HEK293 (cell line): ENCODE results near the gene PTTG1.

Source experiments
- CTCF ChIA-PET: fragments of 350-600 bp; formaldehyde crosslinking; extraction: SDS; loops from one replicate; lab custom pipeline; 2021; ENCODE audit warnings: antibody characterized with exemption; lab: Yijun Ruan, JAX
- POLR2A ChIA-PET: fragments of 300-600 bp; formaldehyde crosslinking; extraction: SDS; loops from one replicate; lab custom pipeline; 2020; ENCODE audit warnings: antibody characterized with exemption, inconsistent platforms; lab: Yijun Ruan, JAX
- H3K27ac ChIP-seq: fragments of 200-500 bp; sonication (Bioruptor generic); 2 replicates; pipeline ENCODE4 v1.5.1; 2014; ENCODE audit warnings: low read depth, low read length, control low read depth, inconsistent platforms; ENCODE audit errors: extremely low read depth
- H3K36me3 ChIP-seq, 2 experiments: fragments of 200-500 bp in 1 of 2; sonication (Bioruptor generic) in 1 of 2; 1 replicate in 1 of 2; 2 replicates in 1 of 2; pipeline ENCODE4 v1.5.1; 2014 to 2017; ENCODE audit warnings: inconsistent platforms in 2 of 2, low read length in 2 of 2; ENCODE audit not compliant: control insufficient read depth in 2 of 2, insufficient read depth in 1 of 2
- H3K4me1 ChIP-seq: fragments of 200-500 bp; sonication (Bioruptor generic); 2 replicates; pipeline ENCODE4 v1.5.1; 2014; ENCODE audit warnings: mild to moderate bottlenecking, low read length, inconsistent platforms; ENCODE audit not compliant: control insufficient read depth, insufficient read depth
- H3K4me3 ChIP-seq: 2 replicates; pipeline ENCODE4 v1.5.1; 2011; ENCODE audit warnings: low read depth, mild to moderate bottlenecking, control low read depth, low read length, moderate library complexity
- H3K9me3 ChIP-seq: fragments of 200-500 bp; sonication (Bioruptor generic); 2 replicates; pipeline ENCODE4 v1.5.1; 2014; ENCODE audit warnings: low read depth, low read length, inconsistent platforms; ENCODE audit not compliant: control insufficient read depth, insufficient read depth
- GLIS2 ChIP-seq: fragments of 450-650 bp; formaldehyde crosslinking; IDR thresholded peaks from 2 replicates; pipeline ENCODE4 v1.5.1; 2016; ENCODE audit warnings: missing biosample characterization, missing genetic modification characterization
- YY1 ChIP-seq: fragments of 450-650 bp; formaldehyde crosslinking; IDR thresholded peaks from 2 replicates; pipeline ENCODE4 v1.5.1; 2018; ENCODE audit warnings: missing biosample characterization, missing genetic modification characterization
- ZNF16 ChIP-seq: fragments of 450-650 bp; formaldehyde crosslinking; IDR thresholded peaks from 2 replicates; pipeline ENCODE4 v1.5.1; 2016; ENCODE audit warnings: low read depth, missing biosample characterization, missing genetic modification characterization
- ZNF174 ChIP-seq: fragments of 450-650 bp; formaldehyde crosslinking; IDR thresholded peaks from 2 replicates; pipeline ENCODE4 v1.5.0; 2017; ENCODE audit warnings: missing biosample characterization, mild to moderate bottlenecking, missing genetic modification characterization
- ZNF175 ChIP-seq: fragments of 450-650 bp; formaldehyde crosslinking; IDR thresholded peaks from 2 replicates; pipeline ENCODE4 v1.5.1; 2016; ENCODE audit warnings: missing biosample characterization, missing genetic modification characterization
- ZNF19 ChIP-seq: fragments of 450-650 bp; formaldehyde crosslinking; IDR thresholded peaks from 2 replicates; pipeline ENCODE4; 2016; ENCODE audit warnings: missing biosample characterization, missing genetic modification characterization, low read depth
- ZNF211 ChIP-seq: fragments of 450-650 bp; formaldehyde crosslinking; IDR thresholded peaks from 2 replicates; pipeline ENCODE4 v1.5.1; 2016; ENCODE audit warnings: low read depth, missing biosample characterization, missing genetic modification characterization
- ZNF221 ChIP-seq: fragments of 450-650 bp; formaldehyde crosslinking; IDR thresholded peaks from 2 replicates; pipeline ENCODE4 v1.5.1; 2017; ENCODE audit warnings: missing biosample characterization, missing genetic modification characterization, borderline replicate concordance
- ZNF292 ChIP-seq: fragments of 450-650 bp; formaldehyde crosslinking; IDR thresholded peaks from 2 replicates; pipeline ENCODE4 v1.5.1; 2016; ENCODE audit warnings: low read depth, missing biosample characterization, missing genetic modification characterization, borderline replicate concordance
- ZNF302 ChIP-seq: fragments of 450-650 bp; formaldehyde crosslinking; IDR thresholded peaks from 2 replicates; pipeline ENCODE4 v1.5.1; 2016; ENCODE audit warnings: missing biosample characterization, missing genetic modification characterization, low read depth
- ZNF37A ChIP-seq: fragments of 450-650 bp; IDR thresholded peaks from 2 replicates; pipeline ENCODE4 v1.5.1; 2018; ENCODE audit warnings: missing biosample characterization, missing genetic modification characterization
- ZNF530 ChIP-seq: fragments of 450-650 bp; formaldehyde crosslinking; IDR thresholded peaks from 2 replicates; pipeline ENCODE4 v1.5.1; 2016; ENCODE audit warnings: low read depth, missing biosample characterization, missing genetic modification characterization
- ZNF555 ChIP-seq: fragments of 450-650 bp; formaldehyde crosslinking; conservative IDR thresholded peaks from 2 replicates; pipeline ENCODE4 v1.5.1; 2017; ENCODE audit warnings: missing biosample characterization, mild to moderate bottlenecking, missing genetic modification characterization, inconsistent platforms
- ZSCAN16 ChIP-seq: fragments of 450-650 bp; formaldehyde crosslinking; IDR thresholded peaks from 2 replicates; pipeline ENCODE4 v1.5.1; 2016; ENCODE audit warnings: missing biosample characterization, missing genetic modification characterization
- ZSCAN23 ChIP-seq: fragments of 450-650 bp; formaldehyde crosslinking; IDR thresholded peaks from 2 replicates; pipeline ENCODE4 v1.5.1; 2016; ENCODE audit warnings: missing biosample characterization, missing genetic modification characterization
- TF ChIP-seq, protein P1 (sequence below): fragments of 450-650 bp; formaldehyde crosslinking; IDR thresholded peaks from 2 replicates; pipeline ENCODE4 v1.5.1; 2016; ENCODE audit warnings: missing biosample characterization, missing genetic modification characterization
- TF ChIP-seq, protein P2 (sequence below): fragments of 450-650 bp; formaldehyde crosslinking; IDR thresholded peaks from 2 replicates; pipeline ENCODE4 v1.5.1; 2016; ENCODE audit warnings: missing biosample characterization, missing genetic modification characterization
- TF ChIP-seq, protein P3 (sequence below): fragments of 450-650 bp; formaldehyde crosslinking; IDR thresholded peaks from 2 replicates; pipeline ENCODE4 v1.5.1; 2016; ENCODE audit warnings: missing biosample characterization, missing genetic modification characterization
- TF ChIP-seq, protein P4 (sequence below): fragments of 450-650 bp; formaldehyde crosslinking; IDR thresholded peaks from 2 replicates; pipeline ENCODE4 v1.5.1; 2017; ENCODE audit warnings: missing biosample characterization, missing genetic modification characterization
- TF ChIP-seq, protein P5 (sequence below): fragments of 450-650 bp; formaldehyde crosslinking; IDR thresholded peaks from 2 replicates; pipeline ENCODE4 v1.5.1; 2016; ENCODE audit warnings: missing biosample characterization, missing genetic modification characterization, low read depth

Gene PTTG1

DNA sequence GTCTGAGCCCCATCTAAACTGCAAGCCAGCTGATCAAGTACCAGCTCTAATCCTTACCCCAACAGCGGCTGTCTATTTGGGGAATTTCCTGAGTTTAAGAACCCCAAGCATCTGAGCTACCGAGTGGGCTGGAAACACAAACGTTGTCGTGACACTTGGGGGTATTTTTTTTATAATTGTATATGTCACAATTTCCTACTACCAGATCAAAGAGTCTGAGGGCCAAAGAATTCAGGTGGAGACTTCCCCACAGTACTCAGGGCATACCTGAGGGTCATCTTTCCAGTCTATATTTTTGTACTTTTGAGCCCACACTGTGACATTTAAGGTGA, 42.8 kb downstream of the PTTG1 start (continued):
- TF ChIP-seq, protein P1, sequence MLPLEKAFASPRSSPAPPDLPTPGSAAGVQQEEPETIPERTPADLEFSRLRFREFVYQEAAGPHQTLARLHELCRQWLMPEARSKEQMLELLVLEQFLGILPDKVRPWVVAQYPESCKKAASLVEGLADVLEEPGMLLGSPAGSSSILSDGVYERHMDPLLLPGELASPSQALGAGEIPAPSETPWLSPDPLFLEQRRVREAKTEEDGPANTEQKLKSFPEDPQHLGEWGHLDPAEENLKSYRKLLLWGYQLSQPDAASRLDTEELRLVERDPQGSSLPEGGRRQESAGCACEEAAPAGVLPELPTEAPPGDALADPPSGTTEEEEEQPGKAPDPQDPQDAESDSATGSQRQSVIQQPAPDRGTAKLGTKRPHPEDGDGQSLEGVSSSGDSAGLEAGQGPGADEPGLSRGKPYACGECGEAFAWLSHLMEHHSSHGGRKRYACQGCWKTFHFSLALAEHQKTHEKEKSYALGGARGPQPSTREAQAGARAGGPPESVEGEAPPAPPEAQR (tag by site-specific recombination) = no peak
- TF ChIP-seq ZNF302 (tag by site-specific recombination) = no peak
- no peak for TF ChIP-seq YY1 (tag by site-specific recombination)
- no peak for TF ChIP-seq ZSCAN23 (tag by site-specific recombination)
- no peak for TF ChIP-seq ZNF221 (tag by site-specific recombination)
- no peak for TF ChIP-seq ZSCAN16
- TF ChIP-seq, all 188 proteins: peak for 0

DNA sequence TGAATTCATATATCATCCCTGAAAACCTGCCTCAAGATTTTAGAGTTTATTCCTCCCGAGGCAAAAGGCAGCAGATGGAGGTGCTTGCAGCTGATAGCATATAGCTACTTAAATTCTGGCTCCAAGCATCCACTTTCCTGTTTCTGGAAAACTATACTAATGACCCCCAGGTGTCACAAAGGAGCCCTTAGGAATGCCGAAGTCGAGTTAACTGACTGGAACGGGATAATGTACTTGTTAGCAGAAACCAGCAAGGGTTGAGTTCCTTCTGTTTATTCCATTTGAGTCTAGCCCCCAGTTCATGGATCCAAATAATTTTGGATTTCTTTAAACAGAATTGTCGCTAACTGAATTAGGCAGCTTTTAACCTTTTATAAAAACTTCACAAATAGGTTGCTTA, 44.5 kb downstream of the PTTG1 start:
- H3K4me1 ChIP-seq = peaks cover 15% of the 10 kb centered on the region; the same call in 1 of the 2 replicates
- no peaks in the 10 kb centered on the region for H3K36me3 ChIP-seq
- H3K4me3 ChIP-seq = no peak overlapping the region
- TF ChIP-seq ZNF211 (tag by site-specific recombination) = no peak
- TF ChIP-seq, protein P2, sequence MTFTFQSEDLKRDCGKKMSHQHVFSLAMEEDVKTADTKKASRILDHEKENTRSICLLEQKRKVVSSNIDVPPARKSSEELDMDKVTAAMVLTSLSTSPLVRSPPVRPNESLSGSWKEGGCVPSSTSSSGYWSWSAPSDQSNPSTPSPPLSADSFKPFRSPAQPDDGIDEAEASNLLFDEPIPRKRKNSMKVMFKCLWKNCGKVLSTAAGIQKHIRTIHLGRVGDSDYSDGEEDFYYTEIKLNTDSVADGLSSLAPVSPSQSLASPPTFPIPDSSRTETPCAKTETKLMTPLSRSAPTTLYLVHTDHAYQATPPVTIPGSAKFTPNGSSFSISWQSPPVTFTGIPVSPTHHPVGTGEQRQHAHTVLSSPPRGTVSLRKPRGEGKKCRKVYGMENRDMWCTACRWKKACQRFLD (tag by site-specific recombination) = no peak
- no peak for TF ChIP-seq ZNF16
- TF ChIP-seq, protein P3, sequence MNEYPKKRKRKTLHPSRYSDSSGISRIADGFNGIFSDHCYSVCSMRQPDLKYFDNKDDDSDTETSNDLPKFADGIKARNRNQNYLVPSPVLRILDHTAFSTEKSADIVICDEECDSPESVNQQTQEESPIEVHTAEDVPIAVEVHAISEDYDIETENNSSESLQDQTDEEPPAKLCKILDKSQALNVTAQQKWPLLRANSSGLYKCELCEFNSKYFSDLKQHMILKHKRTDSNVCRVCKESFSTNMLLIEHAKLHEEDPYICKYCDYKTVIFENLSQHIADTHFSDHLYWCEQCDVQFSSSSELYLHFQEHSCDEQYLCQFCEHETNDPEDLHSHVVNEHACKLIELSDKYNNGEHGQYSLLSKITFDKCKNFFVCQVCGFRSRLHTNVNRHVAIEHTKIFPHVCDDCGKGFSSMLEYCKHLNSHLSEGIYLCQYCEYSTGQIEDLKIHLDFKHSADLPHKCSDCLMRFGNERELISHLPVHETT = no peak
- CTCF ChIA-PET = interaction anchor here (1.0 to 1.9 kb wide), 3 partner anchors 26 to 34 kb away, joined by 3 to 8 read pairs (median 6); no protein-coding TSS in a partner anchor
- H3K9me3 ChIP-seq = no peaks in the 10 kb centered on the region
- POLR2A ChIA-PET = no interaction called here
- H3K27ac ChIP-seq = no peak overlapping the region

DNA sequence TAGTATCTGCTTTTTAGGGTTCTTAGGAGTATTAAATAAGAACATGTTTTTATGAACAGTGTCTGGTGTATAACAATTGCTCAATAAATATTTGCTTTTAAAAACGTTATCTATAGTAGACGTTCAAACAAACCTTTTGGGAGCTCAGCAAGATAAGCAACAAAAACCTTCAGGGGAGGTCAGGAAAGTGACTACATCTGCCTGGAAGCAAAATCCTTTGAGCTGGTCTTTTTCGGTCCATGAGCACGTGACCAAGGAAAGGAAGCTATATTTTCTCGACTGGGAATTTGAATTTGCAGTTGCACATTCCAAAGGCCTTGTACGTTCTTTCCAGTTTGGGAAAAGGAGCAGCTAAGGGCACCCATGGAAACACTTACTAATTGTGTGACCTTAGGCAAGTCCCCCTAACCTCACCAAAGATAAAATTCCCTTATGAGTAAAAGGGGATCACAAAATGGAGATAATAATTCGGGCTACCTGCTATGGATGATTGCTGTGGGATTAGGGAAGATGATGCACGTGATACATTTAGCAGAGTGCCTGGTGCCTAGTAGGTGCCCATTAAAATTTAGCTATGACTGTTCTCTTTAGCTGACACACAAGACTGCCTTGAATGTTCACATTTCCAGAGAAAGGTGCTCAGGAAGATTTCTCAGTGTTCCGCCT, 45.4 kb downstream of the PTTG1 start:
- peaks cover 16% of the 10 kb centered on the region; the same call in 1 of the 2 replicates for H3K4me1 ChIP-seq
- ChIA-PET CTCF (interaction anchor here (0.5 to 1.9 kb wide), 3 partner anchors 28 to 951 kb away, joined by 3 to 8 read pairs (median 3); no protein-coding TSS in a partner anchor), POLR2A (no interaction called here)
- H3K36me3 ChIP-seq = no peaks in the 10 kb centered on the region
- H3K4me3 ChIP-seq = no peak overlapping the region
- no peaks in the 10 kb centered on the region for H3K9me3 ChIP-seq
- TF ChIP-seq, protein P4, sequence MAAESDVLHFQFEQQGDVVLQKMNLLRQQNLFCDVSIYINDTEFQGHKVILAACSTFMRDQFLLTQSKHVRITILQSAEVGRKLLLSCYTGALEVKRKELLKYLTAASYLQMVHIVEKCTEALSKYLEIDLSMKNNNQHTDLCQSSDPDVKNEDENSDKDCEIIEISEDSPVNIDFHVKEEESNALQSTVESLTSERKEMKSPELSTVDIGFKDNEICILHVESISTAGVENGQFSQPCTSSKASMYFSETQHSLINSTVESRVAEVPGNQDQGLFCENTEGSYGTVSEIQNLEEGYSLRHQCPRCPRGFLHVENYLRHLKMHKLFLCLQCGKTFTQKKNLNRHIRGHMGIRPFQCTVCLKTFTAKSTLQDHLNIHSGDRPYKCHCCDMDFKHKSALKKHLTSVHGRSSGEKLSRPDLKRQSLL (tag by site-specific recombination) = no peak
- no peak overlapping the region for H3K27ac ChIP-seq

DNA sequence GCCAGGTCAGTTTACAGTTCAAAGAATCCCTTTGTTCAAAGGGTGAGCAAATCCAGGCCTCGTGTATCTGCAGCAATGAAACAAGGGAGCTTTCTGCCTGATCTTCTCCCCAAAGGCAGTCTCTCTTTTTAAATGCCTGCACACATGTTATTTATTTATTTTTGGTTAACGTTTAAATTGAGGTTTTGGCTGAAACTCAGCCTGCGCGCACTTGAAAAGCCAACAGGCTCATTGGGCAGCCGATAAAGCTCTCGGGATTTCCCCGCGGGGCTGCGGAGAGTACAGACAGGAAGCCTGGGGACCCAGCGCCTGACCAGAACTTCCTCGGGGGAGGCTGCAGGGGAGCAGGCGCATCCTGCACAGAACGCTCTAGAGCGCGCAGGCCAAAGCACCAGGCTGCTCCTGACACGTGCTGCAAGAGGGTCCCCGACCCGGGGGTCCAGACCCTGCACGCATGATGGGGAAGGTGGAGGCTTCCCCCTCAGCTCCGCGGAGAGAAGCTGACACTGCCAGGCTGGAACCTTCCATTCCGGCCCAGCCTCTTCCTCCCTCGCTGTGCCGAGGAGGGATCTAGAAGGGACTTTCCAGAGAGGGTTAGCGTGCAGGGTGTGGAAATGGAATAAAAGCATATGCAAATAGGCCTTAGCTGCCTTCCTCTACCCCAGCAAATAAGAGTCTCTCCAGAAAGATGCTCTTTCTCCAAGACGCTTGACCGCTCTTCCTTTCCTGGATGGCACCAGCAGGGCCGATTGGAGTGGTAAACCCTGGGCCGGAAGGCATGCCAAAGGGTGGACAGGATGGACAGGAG, 46.1 kb downstream of the PTTG1 start:
- Histone ChIP-seq H3K9me3 (no peaks in the 10 kb centered on the region), H3K4me1 (peaks cover 13% of the 10 kb centered on the region; the same call in 1 of the 2 replicates), H3K36me3 (no peaks in the 10 kb centered on the region), H3K27ac (no peak overlapping the region), H3K4me3 (no peak overlapping the region)
- CTCF ChIA-PET = interaction anchor here (0.5 to 1.9 kb wide), 3 partner anchors 29 to 117 kb away, joined by 3 to 8 read pairs (median 7); partner anchors contain the start of gene PTTG1
- POLR2A ChIA-PET = no interaction called here
- TF ChIP-seq ZNF175 = no peak
- no peak for TF ChIP-seq ZNF530 (tag by site-specific recombination)
- TF ChIP-seq ZNF37A = no peak
- TF ChIP-seq ZNF292 = no peak
- TF ChIP-seq ZNF174 = no peak
- no peak for TF ChIP-seq ZSCAN23 (tag by site-specific recombination)
- TF ChIP-seq, protein P5, sequence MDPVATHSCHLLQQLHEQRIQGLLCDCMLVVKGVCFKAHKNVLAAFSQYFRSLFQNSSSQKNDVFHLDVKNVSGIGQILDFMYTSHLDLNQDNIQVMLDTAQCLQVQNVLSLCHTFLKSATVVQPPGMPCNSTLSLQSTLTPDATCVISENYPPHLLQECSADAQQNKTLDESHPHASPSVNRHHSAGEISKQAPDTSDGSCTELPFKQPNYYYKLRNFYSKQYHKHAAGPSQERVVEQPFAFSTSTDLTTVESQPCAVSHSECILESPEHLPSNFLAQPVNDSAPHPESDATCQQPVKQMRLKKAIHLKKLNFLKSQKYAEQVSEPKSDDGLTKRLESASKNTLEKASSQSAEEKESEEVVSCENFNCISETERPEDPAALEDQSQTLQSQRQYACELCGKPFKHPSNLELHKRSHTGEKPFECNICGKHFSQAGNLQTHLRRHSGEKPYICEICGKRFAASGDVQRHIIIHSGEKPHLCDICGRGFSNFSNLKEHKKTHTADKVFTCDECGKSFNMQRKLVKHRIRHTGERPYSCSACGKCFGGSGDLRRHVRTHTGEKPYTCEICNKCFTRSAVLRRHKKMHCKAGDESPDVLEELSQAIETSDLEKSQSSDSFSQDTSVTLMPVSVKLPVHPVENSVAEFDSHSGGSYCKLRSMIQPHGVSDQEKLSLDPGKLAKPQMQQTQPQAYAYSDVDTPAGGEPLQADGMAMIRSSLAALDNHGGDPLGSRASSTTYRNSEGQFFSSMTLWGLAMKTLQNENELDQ = no peak
- no peak for TF ChIP-seq ZNF19 (tag by site-specific recombination)
- no peak for TF ChIP-seq ZNF555
- no peak for TF ChIP-seq GLIS2 (tag by site-specific recombination)
